ENCODE results near the gene SORL1. TPM values are rescaled to one million over a fixed set of nuclear protein-coding genes. Genes with fewer than 3 reads are reported as not detected.

SORL1 gene
- total and polyA plus RNA-seq, 2 of the 8 experiments (the other 6 are each of a cell fraction or from before 2014, with no cell fraction given) = 38.1 to 65.5 TPM

GRCh38 chr11:121538054-121538453 is 85.9 kb downstream of the SORL1 start:
- H3K36me3 ChIP-seq (ENCODE audit: control insufficient read depth in 2 of 4, insufficient read depth in 4 of 4, low read length in 3 of 4) = peaks cover 0 to 15% (median 8%) of the 10 kb centered on the region in 4 experiments; a peak in 6 of 8 replicates
- ChIA-PET POLR2A (ENCODE audit: partially characterized antibody) (no interaction called here), CTCF (ENCODE audit: partially characterized antibody) (interaction anchor here (0.6 kb wide), 1 partner anchor 49 kb away, joined by 4 read pairs; no protein-coding TSS in a partner anchor)
- H2AK5ac ChIP-seq (ENCODE audit: low read depth, low read length) = no peak overlapping the region
- no peak overlapping the region for H3K4ac ChIP-seq (replicated peaks; ENCODE audit: insufficient read length, low read depth, low read length)
- H2BK120ac ChIP-seq (replicated peaks; ENCODE audit: low read depth, low read length) = no peak overlapping the region
- H4K5ac ChIP-seq (ENCODE audit: insufficient read length, low read depth, low read length) = no peak overlapping the region
- no peak overlapping the region for H3K4me3 ChIP-seq (ENCODE audit: extremely low read depth in 1 of 4, insufficient read depth in 2 of 4, low read depth in 3 of 4, low read length in 4 of 4)
- FAIRE-seq (no peak), DNase-seq (ENCODE audit: low read depth in 1 of 2, low spot score in 2 of 2) (no peak)
- no peak overlapping the region for H2BK15ac ChIP-seq (ENCODE audit: low read length)
- 95% methylated on average over 1 of the region's 1 CpG; no CpG with 5 or more reads in 1 of the 2 experiments for WGBS, 2 experiments (ENCODE audit: extremely low coverage in 1 of 2, insufficient coverage in 1 of 2, insufficient read length in 1 of 2, insufficient replicate concordance in 2 of 2, low coverage in 1 of 2, low lambda C conversion rate in 2 of 2, missing lambda C conversion rate in 1 of 2)
- no peak overlapping the region for H3K4me2 ChIP-seq (ENCODE audit: insufficient read depth in 1 of 2, low read depth in 2 of 2, low read length in 2 of 2)
- H4K91ac ChIP-seq (replicated peaks; ENCODE audit: insufficient read length, low read length) = no peak overlapping the region
- no peak overlapping the region for H3K27ac ChIP-seq (ENCODE audit: low read depth, low read length)
- H3K27me3 ChIP-seq (replicated peaks in 1 of 4; ENCODE audit: control insufficient read depth in 3 of 4, extremely low read depth in 1 of 4, insufficient read depth in 3 of 4, low read length in 3 of 4) = no peaks in the 10 kb centered on the region
- no peaks in the 10 kb centered on the region for H3K79me2 ChIP-seq (ENCODE audit: control insufficient read depth in 1 of 2, insufficient read depth in 2 of 2, low read length in 2 of 2)
- no peaks in the 10 kb centered on the region for H4K20me1 ChIP-seq (replicated peaks in 1 of 2; ENCODE audit: control insufficient read depth in 1 of 2, insufficient read depth in 2 of 2, low read length in 2 of 2)
- H3K56ac ChIP-seq (replicated peaks; ENCODE audit: insufficient read length, low read depth, low read length) = no peak overlapping the region
- H3K79me1 ChIP-seq (ENCODE audit: low read depth, low read length) = no peaks in the 10 kb centered on the region; the same call in 1 of the 2 replicates
- H3K9me3 ChIP-seq (ENCODE audit: insufficient read depth in 2 of 2, low read depth in 1 of 2, low read length in 1 of 2) = no peaks in the 10 kb centered on the region
- H3K14ac ChIP-seq (ENCODE audit: insufficient read length) = no peak overlapping the region
- H3K23ac ChIP-seq (ENCODE audit: insufficient read length) = no peak overlapping the region
- H2AFZ ChIP-seq (ENCODE audit: low read length) = no peak overlapping the region
- no peaks in the 10 kb centered on the region for H3K23me2 ChIP-seq (ENCODE audit: low read depth, low read length)
- H3K9ac ChIP-seq (replicated peaks in 1 of 4; ENCODE audit: extremely low read depth in 1 of 4, low read depth in 3 of 4, low read length in 3 of 4) = no peak overlapping the region
- no peak overlapping the region for H2BK5ac ChIP-seq (ENCODE audit: low read depth, low read length)
- H2BK12ac ChIP-seq (ENCODE audit: low read depth, low read length) = no peak overlapping the region
- no peak overlapping the region for H3K18ac ChIP-seq (ENCODE audit: extremely low read depth, low read length)
- no peak overlapping the region for H2BK20ac ChIP-seq (ENCODE audit: low read length)
- no peaks in the 10 kb centered on the region for H3K4me1 ChIP-seq (replicated peaks in 1 of 4; ENCODE audit: control insufficient read depth in 3 of 4, insufficient read depth in 4 of 4, low read length in 3 of 4)
- no peak overlapping the region for H4K8ac ChIP-seq (ENCODE audit: extremely low read depth, insufficient read depth, low read length)
- TF ChIP-seq CREB1 (IDR thresholded peaks at IDR 0.05) = no peak
- no peak for TF ChIP-seq SP4 (IDR thresholded peaks at IDR 0.05; ENCODE audit: low read length)

All from H1 (cell line).